Endothelial cell of umbilical vein (primary cell): ENCODE results near the gene SGK1. TPM values are rescaled to one million over a fixed set of nuclear protein-coding genes. Genes with fewer than 3 reads are reported as not detected.

Experiments
- BruUV-seq: library from RNA; stranded (reverse); fragments of 400-500 nt; replicated peaks from 2 replicates; lab custom pipeline; 2021; lab: Mats Ljungman, UMichigan
- CTCF ChIA-PET: fragments of 300-600, 350-600 bp; sonication (Branson Sonifier 250); formaldehyde crosslinking; loops from one replicate; lab custom pipeline; 2021; ENCODE audit warnings: antibody characterized with exemption, inconsistent platforms; lab: Charles Lee
- POLR2A ChIA-PET: fragments of 300-600, 350-600 bp; sonication (Branson Sonifier 250); formaldehyde crosslinking; loops from one replicate; lab custom pipeline; 2021; ENCODE audit warnings: antibody characterized with exemption, inconsistent platforms; lab: Charles Lee
- DNase-seq: peaks from one replicate; pipeline ENCODE4 v3.0.0-alpha.2; 2011; ENCODE audit warnings: low read depth, low spot score
- FAIRE-seq: peaks from 2 replicates; lab custom pipeline; 2011; peaks lifted over from hg19 to GRCh38; lab: Jason Lieb, UNC
- H2AFZ ChIP-seq: 2 replicates; pipeline ENCODE4 v1.6.0; 2012; ENCODE audit warnings: low read depth, low read length, control low read depth, inconsistent platforms
- H3K27ac ChIP-seq: 2 replicates; pipeline ENCODE4 v1.5.1; 2011; ENCODE audit warnings: low read depth, mild to moderate bottlenecking, control low read depth, low read length, moderate library complexity; ENCODE audit not compliant: insufficient read depth
- H3K27me3 ChIP-seq, 2 experiments: 2 replicates each; pipeline versions ENCODE4 v1.6.0 to v1.6.1; 2011; ENCODE audit warnings: low read length in 2 of 2, mixed read lengths in 1 of 2; ENCODE audit not compliant: control insufficient read depth in 2 of 2, insufficient read depth in 2 of 2
- H3K36me3 ChIP-seq, 2 experiments: 2 replicates in 1 of 2; 3 replicates in 1 of 2; pipeline ENCODE4 v1.5.1; 2011; ENCODE audit warnings: low read length in 2 of 2, mild to moderate bottlenecking in 1 of 2, moderate library complexity in 1 of 2; ENCODE audit not compliant: control insufficient read depth in 2 of 2, insufficient read depth in 2 of 2; ENCODE audit errors: extremely low read depth in 1 of 2
- H3K4me1 ChIP-seq: 3 replicates; pipeline ENCODE4 v1.5.1; 2011; ENCODE audit warnings: mild to moderate bottlenecking, low read length; ENCODE audit not compliant: control insufficient read depth, insufficient read depth; ENCODE audit errors: extremely low read depth
- H3K4me2 ChIP-seq: 2 replicates; pipeline ENCODE4 v1.6.1; 2011; ENCODE audit warnings: low read length, control low read depth, mixed read lengths; ENCODE audit not compliant: insufficient read depth
- H3K4me3 ChIP-seq, 3 experiments: fragments of 200-600 bp in 1 of 3; sonication (generic), shearing (Covaris generic) in 1 of 3; replicated peaks in 1 of 3; 2 replicates each; pipeline ENCODE4 v1.5.1; 2011 to 2016; ENCODE audit warnings: control low read depth in 3 of 3, low read length in 3 of 3, mild to moderate bottlenecking in 2 of 3, inconsistent platforms in 1 of 3, low read depth in 1 of 3, moderate library complexity in 1 of 3; ENCODE audit not compliant: insufficient read depth in 1 of 3
- H3K79me2 ChIP-seq: 2 replicates; pipeline ENCODE4 v1.6.0; 2012; ENCODE audit warnings: low read length, inconsistent platforms; ENCODE audit not compliant: control insufficient read depth, insufficient read depth
- H3K9ac ChIP-seq: replicated peaks from 2 replicates; pipeline ENCODE3; 2011; ENCODE audit warnings: low read length, control low read depth; ENCODE audit not compliant: insufficient read depth; ENCODE audit errors: extremely low read depth
- H3K9me1 ChIP-seq: replicated peaks from 3 replicates; pipeline ENCODE4 v1.6.0; 2011; ENCODE audit warnings: mild to moderate bottlenecking, low read length; ENCODE audit not compliant: control insufficient read depth, insufficient read depth; ENCODE audit errors: extremely low read depth
- H3K9me3 ChIP-seq: replicated peaks from 2 replicates; pipeline ENCODE4 v1.5.1; 2012; ENCODE audit warnings: low read length, inconsistent platforms; ENCODE audit not compliant: control insufficient read depth, insufficient read depth
- H4K20me1 ChIP-seq: replicated peaks from 2 replicates; pipeline ENCODE3; 2011; ENCODE audit warnings: mild to moderate bottlenecking, low read length; ENCODE audit not compliant: control insufficient read depth, insufficient read depth; ENCODE audit errors: extremely low read depth
- GATA2 ChIP-seq: IDR thresholded peaks from 2 replicates; pipeline ENCODE4 v1.7.0; 2011; ENCODE audit warnings: low read depth, mild to moderate bottlenecking, moderate library complexity, mixed read lengths, low read length; ENCODE audit not compliant: insufficient read length, insufficient read depth
- POLR2A ChIP-seq: IDR thresholded peaks from 2 replicates; pipeline ENCODE4 v1.6.1; 2012; ENCODE audit warnings: low read depth, mild to moderate bottlenecking, control low read depth, low read length
- dilution Hi-C: fragments of 300-500 bp; cut with MboI; formaldehyde crosslinking; loops from one replicate; pipeline ENCODE4 v1.15.0; 2019; ENCODE audit warnings: low sequenced_read_pairs; ENCODE audit not compliant: extremely low pct_ligation_motif_present
- intact Hi-C: fragments of 100-400 bp; cut with micrococcal nuclease; formaldehyde crosslinking; loops from one replicate; pipeline ENCODE4 v1.10.0; 2022
- polyA plus RNA-seq, 4 experiments: library from polyadenylated mRNA; depleted of rRNA in 3 of 4; stranded (reverse) in 3 of 4; unstranded in 1 of 4; fragments of >200 nt; gene quantifications; 2 replicates each; pipeline versions ENCODE4 v1.2.1 to v1.2.3, GENCODE V29; 2011 to 2012; ENCODE audit warnings: missing spikeins in 1 of 4
- total RNA-seq: library from RNA; stranded (reverse); gene quantifications from 2 replicates; pipeline ENCODE4 v1.2.3, GENCODE V29; 2021
- TF ChIP-seq, protein P1 (sequence below), 2 donors: IDR thresholded peaks; 1 replicate in 1 of 2; 2 replicates in 1 of 2; pipeline ENCODE4 v1.5.1; 2011; ENCODE audit warnings: low read length in 2 of 2, mild to moderate bottlenecking in 2 of 2, moderate library complexity in 2 of 2, control low read depth in 1 of 2, inconsistent platforms in 1 of 2, low read depth in 1 of 2; ENCODE audit not compliant: insufficient read depth in 1 of 2; ENCODE audit errors: extremely low read depth in 1 of 2
- TF ChIP-seq, protein P2 (sequence below): IDR thresholded peaks from 2 replicates; pipeline ENCODE4 v1.6.1; 2011; ENCODE audit not compliant: insufficient read depth, insufficient read length

The SGK1 gene
- total and polyA plus RNA-seq, 2 donors (not counting 3 experiments of a cell fraction or from before 2014, with no cell fraction given), result 121 to 128 TPM

DNA sequence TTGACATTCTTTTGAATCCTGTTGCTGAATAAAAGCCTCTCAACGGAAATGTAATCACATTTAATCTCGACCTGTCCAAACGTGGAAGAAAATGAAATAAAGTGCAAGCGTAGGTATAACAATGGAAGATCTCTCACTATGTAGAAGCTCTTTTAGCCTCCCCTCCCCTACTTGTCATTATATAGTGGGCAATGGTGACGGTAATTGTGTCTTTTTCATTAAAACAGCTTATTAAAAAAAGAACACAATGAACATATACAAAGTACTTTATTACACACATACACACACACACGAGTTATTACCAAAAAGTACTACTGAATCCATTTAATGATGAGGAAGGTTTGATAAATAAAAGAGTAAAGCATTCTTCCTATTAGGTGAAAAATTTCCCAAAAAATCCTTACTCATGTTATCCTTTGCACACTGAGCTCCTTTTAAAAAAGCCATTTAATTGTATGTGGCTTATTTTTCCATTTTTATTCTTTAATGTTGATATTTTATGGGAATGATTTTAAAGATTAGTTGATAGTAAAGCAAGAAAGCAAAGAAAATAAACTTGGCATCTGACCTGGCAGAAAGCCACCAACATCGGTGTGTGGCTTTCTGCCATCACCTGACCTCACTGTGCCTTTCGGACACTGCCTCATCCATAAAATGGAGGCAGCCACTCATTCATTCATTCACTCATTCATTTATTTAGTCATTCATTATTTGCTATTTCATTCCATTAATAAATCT, 493 bp upstream of the SGK1 start:
- Histone ChIP-seq H3K27ac (no peak overlapping the region), H3K36me3 (no peaks in the 10 kb centered on the region), H3K4me1 (peaks cover 6% of the 10 kb centered on the region), H3K9me3 (no peaks in the 10 kb centered on the region), H3K9ac (no peak overlapping the region), H3K27me3 (no peaks in the 10 kb centered on the region), H4K20me1 (no peaks in the 10 kb centered on the region), H3K79me2 (no peaks in the 10 kb centered on the region), H3K4me2 (peak overlapping the region; percentile 64), H3K9me1 (no peaks in the 10 kb centered on the region), H3K4me3 (peak overlapping the region in 1 of 3 experiments; percentile 45), H2AFZ (peak overlapping the region; percentile 74)
- intact Hi-C loops, result loop anchor here (5.0 kb wide), 1 partner anchor 94 kb away; no protein-coding TSS in a partner anchor
- dilution Hi-C loops, result no loop called here
- BruUV-seq, result no TSS peak
- FAIRE-seq, result no peak
- POLR2A ChIA-PET, result interaction anchor here (0.8 kb wide), 1 partner anchor 19 kb away, joined by 3 read pairs; no protein-coding TSS in a partner anchor
- DNase-seq, result no peak
- CTCF ChIA-PET, result interaction anchor here (1.1 to 2.0 kb wide), 9 partner anchors 9 to 504 kb away, joined by 3 to 9 read pairs (median 4); no protein-coding TSS in a partner anchor
- TF ChIP-seq, protein P1, sequence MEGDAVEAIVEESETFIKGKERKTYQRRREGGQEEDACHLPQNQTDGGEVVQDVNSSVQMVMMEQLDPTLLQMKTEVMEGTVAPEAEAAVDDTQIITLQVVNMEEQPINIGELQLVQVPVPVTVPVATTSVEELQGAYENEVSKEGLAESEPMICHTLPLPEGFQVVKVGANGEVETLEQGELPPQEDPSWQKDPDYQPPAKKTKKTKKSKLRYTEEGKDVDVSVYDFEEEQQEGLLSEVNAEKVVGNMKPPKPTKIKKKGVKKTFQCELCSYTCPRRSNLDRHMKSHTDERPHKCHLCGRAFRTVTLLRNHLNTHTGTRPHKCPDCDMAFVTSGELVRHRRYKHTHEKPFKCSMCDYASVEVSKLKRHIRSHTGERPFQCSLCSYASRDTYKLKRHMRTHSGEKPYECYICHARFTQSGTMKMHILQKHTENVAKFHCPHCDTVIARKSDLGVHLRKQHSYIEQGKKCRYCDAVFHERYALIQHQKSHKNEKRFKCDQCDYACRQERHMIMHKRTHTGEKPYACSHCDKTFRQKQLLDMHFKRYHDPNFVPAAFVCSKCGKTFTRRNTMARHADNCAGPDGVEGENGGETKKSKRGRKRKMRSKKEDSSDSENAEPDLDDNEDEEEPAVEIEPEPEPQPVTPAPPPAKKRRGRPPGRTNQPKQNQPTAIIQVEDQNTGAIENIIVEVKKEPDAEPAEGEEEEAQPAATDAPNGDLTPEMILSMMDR (IDR thresholded peaks at IDR 0.05; ENCODE audit: extremely low read depth in 1 of 2, insufficient read depth in 1 of 2, low read depth in 1 of 2, low read length in 2 of 2), result no peak
- no peak for TF ChIP-seq GATA2
- TF ChIP-seq, protein P2, sequence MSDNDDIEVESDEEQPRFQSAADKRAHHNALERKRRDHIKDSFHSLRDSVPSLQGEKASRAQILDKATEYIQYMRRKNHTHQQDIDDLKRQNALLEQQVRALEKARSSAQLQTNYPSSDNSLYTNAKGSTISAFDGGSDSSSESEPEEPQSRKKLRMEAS, result no peak
- no peak for TF ChIP-seq POLR2A
